ENCODE results near the gene USP22.

DNA sequence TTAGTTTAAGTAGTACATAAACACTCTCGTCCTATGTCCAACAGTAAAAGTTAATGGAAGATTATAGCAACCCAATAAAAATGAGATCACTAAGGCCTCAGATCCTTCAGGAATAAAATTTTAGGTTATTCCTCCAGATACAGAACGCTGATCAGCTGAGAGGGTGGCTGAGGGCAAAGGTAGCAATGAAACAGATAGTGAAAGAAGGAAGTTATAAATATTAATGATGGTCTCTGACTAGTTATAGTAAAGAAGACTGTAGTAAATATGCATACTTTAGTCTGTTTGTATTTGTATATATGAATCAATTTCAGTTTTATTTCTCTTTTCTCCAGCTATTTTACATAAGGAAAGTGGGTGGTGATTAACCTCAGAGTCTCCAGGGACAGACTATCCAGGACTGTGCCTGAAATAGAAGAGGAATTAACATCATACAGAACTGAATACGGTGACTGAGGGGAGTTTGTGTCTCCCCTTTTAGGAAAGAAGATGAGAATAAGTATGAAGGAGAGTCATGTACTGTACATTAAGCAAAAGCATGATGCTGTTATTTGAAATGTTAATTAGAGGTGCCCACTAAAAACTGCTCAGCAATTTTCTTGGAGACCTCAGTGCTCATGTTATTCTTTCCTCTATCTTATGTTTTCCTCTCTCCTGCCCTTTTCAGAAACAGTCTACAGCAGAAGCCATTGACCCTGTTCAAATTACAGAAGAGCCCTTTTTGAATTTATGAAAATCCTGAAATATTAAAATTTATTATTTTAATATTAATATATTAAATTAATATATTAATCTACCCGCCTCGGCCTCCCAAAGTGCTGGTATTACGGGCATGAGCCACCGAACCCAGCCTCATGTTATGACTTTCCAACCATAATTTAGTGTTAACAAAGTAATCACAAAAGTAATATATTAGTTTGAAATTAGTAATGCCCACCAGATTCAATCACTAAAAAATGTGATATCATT, 47.4 kb upstream of the USP22 start:
- TF ChIP-seq CTCF (conservative IDR thresholded peaks at IDR 0.05; ENCODE audit: low read depth in 2 of 2) (no peak), REST (IDR thresholded peaks at IDR 0.05; ENCODE audit: unreplicated experiment) (no peak)

All from GM23338 (cell line).